Osteoblast (primary cell): ENCODE results near the gene INPP4B. TPM values are rescaled to one million over a fixed set of nuclear protein-coding genes. Genes with fewer than 3 reads are reported as not detected.

Source experiments
- DNase-seq: peaks from one replicate; pipeline ENCODE4 v3.0.0; 2011; ENCODE audit warnings: low spot score, mixed read lengths; ENCODE audit not compliant: insufficient read length; ENCODE audit errors: missing footprints
- H2AFZ ChIP-seq: 2 replicates; pipeline ENCODE4 v1.6.0; 2011; ENCODE audit warnings: mild to moderate bottlenecking, low read length
- H3K27ac ChIP-seq: 2 replicates; pipeline ENCODE4 v1.5.1; 2011; ENCODE audit warnings: mild to moderate bottlenecking, low read depth, low read length, moderate library complexity
- H3K27me3 ChIP-seq: 2 replicates; pipeline ENCODE4 v1.6.0; 2012; ENCODE audit warnings: mild to moderate bottlenecking, control low read depth, inconsistent platforms, low read length, moderate library complexity; ENCODE audit not compliant: insufficient read depth
- H3K36me3 ChIP-seq: 2 replicates; pipeline ENCODE4 v1.5.1; 2011; ENCODE audit warnings: mild to moderate bottlenecking, low read length, control low read depth, moderate library complexity; ENCODE audit not compliant: insufficient read depth
- H3K4me1 ChIP-seq: 2 replicates; pipeline ENCODE4 v1.5.1; 2011; ENCODE audit warnings: mild to moderate bottlenecking, low read length, control low read depth, moderate library complexity; ENCODE audit not compliant: insufficient read depth
- H3K4me2 ChIP-seq: 2 replicates; pipeline ENCODE4 v1.6.0; 2011; ENCODE audit warnings: mild to moderate bottlenecking, low read length; ENCODE audit not compliant: insufficient read depth
- H3K4me3 ChIP-seq: fragments of 200-600 bp; sonication (generic); 3 replicates; pipeline ENCODE4 v1.5.1; 2012; ENCODE audit warnings: mild to moderate bottlenecking, low read length, inconsistent platforms; ENCODE audit not compliant: insufficient read depth
- H3K79me2 ChIP-seq: 2 replicates; pipeline ENCODE4 v1.6.0; 2012; ENCODE audit warnings: mild to moderate bottlenecking, low read length, control low read depth, inconsistent platforms; ENCODE audit not compliant: insufficient read depth
- H3K9me3 ChIP-seq: 2 replicates; pipeline ENCODE4 v1.5.1; 2011; ENCODE audit warnings: low read depth, low read length, control low read depth
- H4K20me1 ChIP-seq: 2 replicates; pipeline ENCODE4 v1.6.0; 2012; ENCODE audit warnings: mild to moderate bottlenecking, low read length, control low read depth; ENCODE audit not compliant: insufficient read depth
- CTCF ChIP-seq: IDR thresholded peaks from 2 replicates; pipeline ENCODE4 v1.5.1; 2011; ENCODE audit warnings: mild to moderate bottlenecking, low read depth, low read length, moderate library complexity; ENCODE audit errors: extremely low read depth
- total RNA-seq: library from RNA; depleted of rRNA; stranded (reverse); fragments of >200 nt; gene quantifications from 2 replicates; pipeline ENCODE4 v1.2.3, GENCODE V29; 2012

INPP4B gene
- total RNA-seq, 1 donor, result 11.6 TPM

GRCh38 chr4:142414366-142414990 is 431.6 kb downstream of the INPP4B start:
- no peaks in the 10 kb centered on the region for H3K27me3 ChIP-seq
- H3K4me2 ChIP-seq, result no peak overlapping the region
- no peak overlapping the region for H2AFZ ChIP-seq
- H3K36me3 ChIP-seq, result no peaks in the 10 kb centered on the region
- H4K20me1 ChIP-seq, result no peaks in the 10 kb centered on the region
- no peak overlapping the region for H3K4me3 ChIP-seq
- H3K9me3 ChIP-seq, result no peaks in the 10 kb centered on the region
- no peak for DNase-seq
- H3K4me1 ChIP-seq, result peaks cover 10% of the 10 kb centered on the region
- no peak for TF ChIP-seq CTCF
- H3K27ac ChIP-seq, result no peak overlapping the region
- no peaks in the 10 kb centered on the region for H3K79me2 ChIP-seq

GRCh38 chr4:142413485-142413884 is 432.6 kb downstream of the INPP4B start:
- TF ChIP-seq CTCF, result no peak
- no peaks in the 10 kb centered on the region for H3K79me2 ChIP-seq
- H3K27me3 ChIP-seq, result no peaks in the 10 kb centered on the region
- H3K9me3 ChIP-seq, result no peaks in the 10 kb centered on the region
- H3K4me2 ChIP-seq, result no peak overlapping the region
- H3K27ac ChIP-seq, result no peak overlapping the region
- no peak overlapping the region for H3K4me3 ChIP-seq
- H3K4me1 ChIP-seq, result peaks cover 12% of the 10 kb centered on the region
- no peaks in the 10 kb centered on the region for H4K20me1 ChIP-seq
- no peak overlapping the region for H2AFZ ChIP-seq
- no peaks in the 10 kb centered on the region for H3K36me3 ChIP-seq
- DNase-seq, result no peak

- peaks cover 23% of the 10 kb centered on the region for H3K4me1 ChIP-seq
- TF ChIP-seq CTCF, result no peak
- DNase-seq, result no peak
- no peak overlapping the region for H3K27ac ChIP-seq
- no peaks in the 10 kb centered on the region for H4K20me1 ChIP-seq
- no peaks in the 10 kb centered on the region for H3K79me2 ChIP-seq
- H3K9me3 ChIP-seq, result no peaks in the 10 kb centered on the region
- no peaks in the 10 kb centered on the region for H3K36me3 ChIP-seq
- H3K27me3 ChIP-seq, result no peaks in the 10 kb centered on the region
- no peak overlapping the region for H2AFZ ChIP-seq
- no peak overlapping the region for H3K4me2 ChIP-seq
- H3K4me3 ChIP-seq, result no peak overlapping the region
These were observed 434.1 kb downstream of the INPP4B start for GRCh38 chr4:142411993-142412392.

GRCh38 chr4:142408003-142408441 is 438.1 kb downstream of the INPP4B start:
- H4K20me1 ChIP-seq, result no peaks in the 10 kb centered on the region
- no peak overlapping the region for H3K4me3 ChIP-seq
- no peaks in the 10 kb centered on the region for H3K9me3 ChIP-seq
- TF ChIP-seq CTCF, result no peak
- peak overlapping the region; percentile 91 for H3K27ac ChIP-seq
- no peak overlapping the region for H2AFZ ChIP-seq
- H3K4me2 ChIP-seq, result peak overlapping the region; percentile 27
- no peaks in the 10 kb centered on the region for H3K79me2 ChIP-seq
- H3K36me3 ChIP-seq, result no peaks in the 10 kb centered on the region
- H3K27me3 ChIP-seq, result no peaks in the 10 kb centered on the region
- H3K4me1 ChIP-seq, result peaks cover 42% of the 10 kb centered on the region
- DNase-seq, result no peak
